ENCODE measurements around the gene PIP. TPM values are rescaled to one million over a fixed set of nuclear protein-coding genes. Genes with fewer than 3 reads are reported as not detected.

The PIP gene, protein sequence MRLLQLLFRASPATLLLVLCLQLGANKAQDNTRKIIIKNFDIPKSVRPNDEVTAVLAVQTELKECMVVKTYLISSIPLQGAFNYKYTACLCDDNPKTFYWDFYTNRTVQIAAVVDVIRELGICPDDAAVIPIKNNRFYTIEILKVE
- total RNA-seq: not detected in 2 replicates

DNA sequence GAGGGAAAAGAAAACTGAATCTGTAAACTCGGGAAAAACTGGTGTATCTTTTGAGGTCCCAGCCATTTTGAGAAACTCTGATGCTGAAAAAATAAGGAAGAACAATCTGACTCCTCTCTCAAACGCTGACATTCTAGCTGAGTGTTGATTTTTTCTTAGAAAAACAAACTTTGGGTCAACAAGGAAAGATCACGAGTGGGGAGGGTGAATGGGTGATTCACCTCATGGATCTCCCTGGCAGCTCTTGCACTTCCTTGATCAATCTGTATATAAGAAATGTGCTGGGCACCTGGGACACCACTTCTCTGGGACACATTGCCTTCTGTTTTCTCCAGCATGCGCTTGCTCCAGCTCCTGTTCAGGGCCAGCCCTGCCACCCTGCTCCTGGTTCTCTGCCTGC lies at the start of gene PIP:
Gene PIP (plus strand): TSS at position 297 of the 400 bp plus-strand sequence. CDS start 40 bp downstream, at position 337.

DNA sequence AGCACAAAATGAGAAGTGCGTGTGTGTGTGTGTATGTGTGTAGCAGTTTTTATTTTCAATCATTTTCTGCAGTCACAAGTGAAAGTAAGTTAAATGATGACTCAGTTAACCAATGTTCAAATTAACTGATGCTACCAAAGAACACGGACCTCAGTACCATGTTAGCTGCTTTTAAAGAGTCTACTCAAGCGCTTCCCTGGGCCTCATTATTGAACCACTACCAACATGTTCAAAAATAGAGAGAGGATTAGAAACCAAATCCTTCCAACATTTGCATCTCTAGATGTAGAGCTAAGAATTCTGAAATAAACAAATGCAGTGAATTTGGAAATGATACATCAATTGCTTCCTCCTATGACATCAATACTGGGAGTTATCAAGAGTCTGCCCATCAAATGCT lies 51.1 kb downstream of the PIP start, which contains the start of gene TAS2R39:
Gene TAS2R39 (plus strand): TSS at position 396 of the 400 bp plus-strand sequence. CDS start 0 bp downstream, at position 396.

Other genes with a start within 250 kb of the PIP start
- gene TRPV6, start 246.3 kb upstream of the PIP start, total RNA-seq: not detected in 2 replicates
- not detected in 2 replicates for gene TRPV5, start 198.3 kb upstream of the PIP start, total RNA-seq
- gene LLCFC1, start 192.6 kb upstream of the PIP start, total RNA-seq: not detected in 2 replicates
- under 0.01 TPM in 1 of 2 replicates, not detected in the other for gene KEL, start 169.7 kb upstream of the PIP start, total RNA-seq
- gene OR9A2, start 104.9 kb upstream of the PIP start, total RNA-seq: not detected in 2 replicates
- not detected in 2 replicates for gene OR6V1, start 79.7 kb upstream of the PIP start, total RNA-seq
- gene TAS2R39, start 51.3 kb downstream of the PIP start, total RNA-seq: not detected in 2 replicates
- not detected in 2 replicates for gene TAS2R40, start 90.0 kb downstream of the PIP start, total RNA-seq
- 54.9 and 60.3 TPM in 2 replicates for gene GSTK1, start 131.4 kb downstream of the PIP start, total RNA-seq
- gene TMEM139, start 152.9 kb downstream of the PIP start, total RNA-seq: not detected in 2 replicates
- gene CASP2, start 156.3 kb downstream of the PIP start, total RNA-seq: 15.5 and 15.7 TPM in 2 replicates
- gene CLCN1, start 184.0 kb downstream of the PIP start, total RNA-seq: not detected in 2 replicates
- 0.66 and 1.4 TPM in 2 replicates for gene FAM131B, start 230.6 kb downstream of the PIP start, total RNA-seq
- gene ZYX, start 249.3 kb downstream of the PIP start, total RNA-seq: 27.7 and 45.9 TPM in 2 replicates

Measured in endothelial cell of coronary artery (primary cell).